ENCODE results near the gene ABCC9.

GRCh38 chr12:21763531-21763930 is 177.7 kb downstream of the ABCC9 start:
- no peak for TF ChIP-seq CTCF (IDR thresholded peaks at IDR 0.05)
- TF ChIP-seq POLR2A (IDR thresholded peaks at IDR 0.05), result no peak
- TF ChIP-seq EP300 (IDR thresholded peaks at IDR 0.05), result no peak

All from ovary (tissue), 3 donors.